Mesendoderm (in vitro differentiated cells): ENCODE data around the gene SLC35A4.
"Not testable (repeated sequence)": the region's sequence is repeated elsewhere in the genome, so short reads cannot be mapped to it uniquely, and the experiment has no call there.

Experiments
- DNase-seq: peaks from one replicate; pipeline ENCODE4 v3.0.0; 2013
- H2AK5ac ChIP-seq: 2 replicates; pipeline ENCODE4 v1.6.1; 2013; ENCODE audit warnings: low read length, inconsistent platforms
- H2BK120ac ChIP-seq: 2 replicates; pipeline ENCODE4 v1.6.1; 2013; ENCODE audit warnings: low read depth, mild to moderate bottlenecking, low read length, moderate library complexity, mixed read lengths
- H2BK15ac ChIP-seq: replicated peaks from 2 replicates; pipeline ENCODE4 v1.6.1; 2013; ENCODE audit warnings: low read depth, mild to moderate bottlenecking, moderate library complexity
- H2BK5ac ChIP-seq: 2 replicates; pipeline ENCODE4 v1.6.1; 2013; ENCODE audit warnings: low read length, inconsistent platforms
- H3K18ac ChIP-seq: 2 replicates; pipeline ENCODE4 v1.6.1; 2013; ENCODE audit warnings: mild to moderate bottlenecking, low read length, mixed read lengths
- H3K23ac ChIP-seq: one replicate; pipeline ENCODE4 v1.6.1; 2013; ENCODE audit warnings: low read length
- H3K27ac ChIP-seq: 2 replicates; pipeline ENCODE4 v1.5.1; 2013; ENCODE audit warnings: low read depth, mild to moderate bottlenecking, inconsistent platforms, low read length, moderate library complexity
- H3K27me3 ChIP-seq: 2 replicates; pipeline ENCODE4 v1.6.1; 2013; ENCODE audit warnings: low read length, control low read depth, mild to moderate bottlenecking, inconsistent platforms; ENCODE audit not compliant: insufficient read depth, poor library complexity
- H3K36me3 ChIP-seq: 2 replicates; pipeline ENCODE4 v1.6.1; 2013; ENCODE audit warnings: low read length, inconsistent platforms; ENCODE audit not compliant: control insufficient read depth, insufficient read depth
- H3K4ac ChIP-seq: one replicate; pipeline ENCODE4 v1.6.1; 2013; ENCODE audit warnings: low read depth, mild to moderate bottlenecking, low read length, moderate library complexity
- H3K4me1 ChIP-seq: 2 replicates; pipeline ENCODE4 v1.6.1; 2013; ENCODE audit warnings: low read depth, low read length, inconsistent platforms; ENCODE audit not compliant: control insufficient read depth
- H3K4me2 ChIP-seq: 2 replicates; pipeline ENCODE4 v1.6.1; 2013; ENCODE audit warnings: low read length
- H3K4me3 ChIP-seq: 2 replicates; pipeline ENCODE4 v1.5.1; 2013; ENCODE audit warnings: mild to moderate bottlenecking, low read length
- H3K56ac ChIP-seq: one replicate; pipeline ENCODE4 v1.6.1; 2013; ENCODE audit warnings: low read length
- H3K79me1 ChIP-seq: 2 replicates; pipeline ENCODE4 v1.6.1; 2013; ENCODE audit warnings: low read length, inconsistent platforms
- H3K79me2 ChIP-seq: 2 replicates; pipeline ENCODE4 v1.6.1; 2013; ENCODE audit warnings: mild to moderate bottlenecking, low read length; ENCODE audit not compliant: control insufficient read depth, insufficient read depth
- H3K9ac ChIP-seq: 2 replicates; pipeline ENCODE4 v1.6.1; 2013; ENCODE audit warnings: low read length, inconsistent platforms
- H4K5ac ChIP-seq: one replicate; pipeline ENCODE4 v1.6.1; 2013; ENCODE audit warnings: low read length
- H4K8ac ChIP-seq: one replicate; pipeline ENCODE4 v1.6.1; 2013; ENCODE audit warnings: low read depth, mild to moderate bottlenecking, control low read depth, low read length, moderate library complexity
- WGBS: extraction: QIAGEN DNeasy Blood & Tissue Kit; methylation state at CpG from one replicate; pipeline ENCODE4 v1.1.7; 2013; ENCODE audit warnings: low lambda C conversion rate, missing lambda C conversion rate; ENCODE audit not compliant: insufficient coverage; ENCODE audit errors: extremely low coverage; 5-methylcytosine and 5-hydroxymethylcytosine counted together

The SLC35A4 gene

GRCh38 chr5:140591747-140592372, 27.2 kb downstream of the SLC35A4 start:
- Histone ChIP-seq H3K36me3 (no peaks in the 10 kb centered on the region), H3K56ac (no peak overlapping the region), H3K79me1 (no peaks in the 10 kb centered on the region), H2BK5ac (no peak overlapping the region), H2AK5ac (no peak overlapping the region), H3K27ac (no peak overlapping the region), H4K5ac (no peak overlapping the region), H2BK15ac (no peak overlapping the region), H3K27me3 (no peaks in the 10 kb centered on the region), H4K8ac (no peak overlapping the region), H3K4ac (no peak overlapping the region), H3K9ac (no peak overlapping the region), H3K79me2 (no peaks in the 10 kb centered on the region), H2BK120ac (no peak overlapping the region), H3K4me2 (no peak overlapping the region), H3K4me1 (no peaks in the 10 kb centered on the region), H3K23ac (no peak overlapping the region), H3K4me3 (no peak overlapping the region), H3K18ac (no peak overlapping the region)
- WGBS = no CpG with 5 or more reads among the region's 5 CpGs
- DNase-seq = no peak

GRCh38 chr5:140593070-140593469, 28.4 kb downstream of the SLC35A4 start:
- H3K79me2 ChIP-seq, H2BK15ac ChIP-seq, DNase-seq, H2BK5ac ChIP-seq, H3K4me1 ChIP-seq, H2AK5ac ChIP-seq, H3K27ac ChIP-seq, H3K36me3 ChIP-seq, H4K8ac ChIP-seq, H2BK120ac ChIP-seq, H3K4me2 ChIP-seq, H3K79me1 ChIP-seq, H3K9ac ChIP-seq, H3K4me3 ChIP-seq, H3K56ac ChIP-seq, H3K18ac ChIP-seq, H4K5ac ChIP-seq, H3K4ac ChIP-seq, H3K27me3 ChIP-seq, H3K23ac ChIP-seq: not testable (repeated sequence)
- whole genome bisulfite sequencing = no CpG with 5 or more reads among the region's 14 CpGs

DNA sequence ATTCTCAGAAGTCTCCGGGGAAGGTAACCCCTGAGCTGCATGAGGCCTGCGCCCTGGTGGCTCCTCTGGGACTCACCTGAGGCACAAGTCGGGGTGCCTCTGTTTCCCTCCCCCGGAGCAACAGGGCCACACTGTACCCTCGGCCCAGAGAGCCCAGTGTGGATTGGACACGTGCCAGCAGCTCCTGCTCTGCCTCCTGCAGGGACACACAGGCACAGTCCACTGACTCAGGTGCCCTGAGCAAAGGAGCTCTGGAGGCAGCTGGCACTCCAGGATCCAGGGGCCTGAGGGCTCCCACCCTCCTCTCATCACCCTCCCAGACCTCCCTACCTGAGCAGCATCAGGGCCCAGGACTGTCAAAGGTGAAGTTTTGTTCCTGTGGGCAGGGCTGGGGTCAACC, 29.5 kb downstream of the SLC35A4 start:
- no peaks in the 10 kb centered on the region for H3K36me3 ChIP-seq

DNA sequence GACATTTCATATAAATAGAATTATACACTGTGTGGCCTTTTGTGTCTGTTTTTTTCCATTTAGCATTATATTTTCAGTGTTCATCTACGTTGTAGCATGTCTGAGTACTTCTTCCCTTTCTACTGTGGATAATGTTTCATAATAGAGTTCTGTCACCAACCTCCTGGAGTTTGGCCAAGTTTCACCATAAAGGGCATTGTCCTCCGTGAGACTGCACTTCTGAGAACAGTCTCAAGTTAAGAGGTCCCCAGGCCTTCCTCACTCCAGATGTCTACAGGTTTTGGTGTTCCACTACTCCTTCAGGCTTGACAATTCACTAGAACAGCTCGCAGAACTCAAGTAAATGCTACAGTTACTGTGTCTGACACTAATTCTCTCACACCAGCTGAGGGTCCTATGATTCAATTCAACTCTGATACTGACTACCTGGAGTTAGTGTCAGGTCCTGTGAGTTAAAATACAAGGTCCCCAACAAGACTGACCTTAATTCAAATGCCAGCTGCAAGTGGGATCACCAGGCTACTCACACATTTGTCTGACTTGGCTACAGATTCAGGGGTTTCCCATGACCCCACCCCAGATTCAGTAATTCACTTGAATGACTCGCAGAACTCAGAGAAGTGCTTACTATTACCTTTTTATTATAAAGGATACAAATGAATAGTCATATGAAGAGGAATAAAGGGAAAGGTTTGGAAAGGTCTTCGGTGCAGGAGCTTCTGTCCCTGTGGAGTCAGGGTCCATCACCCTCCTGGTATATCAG, 31.1 kb downstream of the SLC35A4 start:
- no peak overlapping the region for H4K5ac ChIP-seq
- H3K36me3 ChIP-seq = no peaks in the 10 kb centered on the region
- no peak overlapping the region for H3K56ac ChIP-seq
- H2BK5ac ChIP-seq = no peak overlapping the region
- H2BK15ac ChIP-seq = no peak overlapping the region
- no peak overlapping the region for H2BK120ac ChIP-seq
- no peaks in the 10 kb centered on the region for H3K79me2 ChIP-seq
- no peak overlapping the region for H3K23ac ChIP-seq
- no peak overlapping the region for H3K18ac ChIP-seq
- no peaks in the 10 kb centered on the region for H3K27me3 ChIP-seq
- no peak for DNase-seq
- H3K4me3 ChIP-seq = no peak overlapping the region
- no peak overlapping the region for H3K27ac ChIP-seq
- H3K9ac ChIP-seq = no peak overlapping the region
- no CpG with 5 or more reads among the region's 5 CpGs for WGBS
- H3K79me1 ChIP-seq = no peaks in the 10 kb centered on the region
- H4K8ac ChIP-seq = no peak overlapping the region
- H3K4me1 ChIP-seq = no peaks in the 10 kb centered on the region
- no peak overlapping the region for H3K4me2 ChIP-seq
- no peak overlapping the region for H2AK5ac ChIP-seq
- H3K4ac ChIP-seq = no peak overlapping the region

More for the DNA sequence above, 29.5 kb downstream of the SLC35A4 start:
- no peak overlapping the region for H2BK120ac ChIP-seq
- H3K56ac ChIP-seq = no peak overlapping the region
- no peaks in the 10 kb centered on the region for H3K27me3 ChIP-seq
- no peak overlapping the region for H3K4ac ChIP-seq
- no peak overlapping the region for H3K9ac ChIP-seq
- H3K27ac ChIP-seq = no peak overlapping the region
- H3K79me2 ChIP-seq = no peaks in the 10 kb centered on the region
- H3K23ac ChIP-seq = no peak overlapping the region
- H3K4me1 ChIP-seq = no peaks in the 10 kb centered on the region
- no peaks in the 10 kb centered on the region for H3K79me1 ChIP-seq
- no peak overlapping the region for H4K5ac ChIP-seq
- no peak overlapping the region for H3K18ac ChIP-seq
- H2BK15ac ChIP-seq = no peak overlapping the region
- H2AK5ac ChIP-seq = no peak overlapping the region
- no peak overlapping the region for H3K4me2 ChIP-seq
- DNase-seq = no peak
- no peak overlapping the region for H4K8ac ChIP-seq
- H2BK5ac ChIP-seq = no peak overlapping the region
- H3K4me3 ChIP-seq = no peak overlapping the region
- no CpG with 5 or more reads among the region's 6 CpGs for WGBS

DNA sequence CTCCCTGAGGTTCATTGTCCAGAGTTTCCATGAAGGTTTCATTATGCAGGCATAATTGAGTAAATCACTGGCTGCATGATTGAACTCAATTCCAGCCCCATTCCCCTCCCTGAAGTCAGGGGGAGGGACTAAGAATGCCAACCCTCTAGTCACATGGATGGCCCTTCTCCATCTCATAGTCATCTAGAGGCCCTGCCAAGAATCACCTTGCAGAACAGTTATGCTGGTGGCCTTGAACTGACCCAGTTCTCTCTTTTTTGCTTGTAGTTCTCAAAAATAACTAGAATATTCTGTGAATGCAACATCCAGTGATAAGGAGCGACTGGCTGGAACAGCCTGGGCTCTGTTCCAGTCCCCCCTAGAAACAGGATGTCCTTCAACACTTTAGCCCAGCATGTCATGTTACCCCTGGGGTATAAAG, 31.7 kb downstream of the SLC35A4 start:
- H3K23ac ChIP-seq = no peak overlapping the region
- H2BK120ac ChIP-seq = no peak overlapping the region
- WGBS = no CpG with 5 or more reads among the region's 1 CpG
- H3K18ac ChIP-seq = no peak overlapping the region
- no peak overlapping the region for H3K56ac ChIP-seq
- no peak overlapping the region for H2AK5ac ChIP-seq
- no peak overlapping the region for H4K5ac ChIP-seq
- H3K36me3 ChIP-seq = no peaks in the 10 kb centered on the region
- no peak overlapping the region for H2BK15ac ChIP-seq
- no peaks in the 10 kb centered on the region for H3K27me3 ChIP-seq
- H3K79me2 ChIP-seq = no peaks in the 10 kb centered on the region
- no peak for DNase-seq
- H3K27ac ChIP-seq = no peak overlapping the region
- H3K9ac ChIP-seq = no peak overlapping the region
- H3K4ac ChIP-seq = no peak overlapping the region
- no peak overlapping the region for H4K8ac ChIP-seq
- no peaks in the 10 kb centered on the region for H3K79me1 ChIP-seq
- no peak overlapping the region for H3K4me3 ChIP-seq
- no peak overlapping the region for H3K4me2 ChIP-seq
- no peak overlapping the region for H2BK5ac ChIP-seq
- H3K4me1 ChIP-seq = no peaks in the 10 kb centered on the region
